Measurements from ENCODE around the gene SCAF8. TPM values are rescaled to one million over a fixed set of nuclear protein-coding genes. Genes with fewer than 3 reads are reported as not detected.

The SCAF8 gene
- total and polyA plus RNA-seq, 2 of the 8 experiments (the other 6 are each of a cell fraction or from before 2014, with no cell fraction given): 20.3 to 46.3 TPM

- Histone ChIP-seq H3K56ac (replicated peaks; ENCODE audit: insufficient read length, low read depth, low read length) (no peak overlapping the region), H3K9me3 (ENCODE audit: insufficient read depth in 2 of 2, low read depth in 1 of 2, low read length in 1 of 2) (no peaks in the 10 kb centered on the region), H2BK20ac (ENCODE audit: low read length) (no peak overlapping the region), H3K27ac (ENCODE audit: low read depth, low read length) (no peak overlapping the region), H3K18ac (ENCODE audit: extremely low read depth, low read length) (no peak overlapping the region), H3K4me2 (ENCODE audit: insufficient read depth in 1 of 2, low read depth in 2 of 2, low read length in 2 of 2) (no peak overlapping the region), H4K20me1 (replicated peaks in 1 of 2; ENCODE audit: control insufficient read depth in 1 of 2, insufficient read depth in 2 of 2, low read length in 2 of 2) (no peaks in the 10 kb centered on the region), H4K91ac (replicated peaks; ENCODE audit: insufficient read length, low read length) (no peak overlapping the region), H2AFZ (ENCODE audit: low read length) (no peak overlapping the region), H4K5ac (ENCODE audit: insufficient read length, low read depth, low read length) (no peak overlapping the region), H2AK5ac (ENCODE audit: low read depth, low read length) (no peak overlapping the region), H2BK5ac (ENCODE audit: low read depth, low read length) (no peak overlapping the region), H2BK12ac (ENCODE audit: low read depth, low read length) (no peak overlapping the region), H3K4me1 (replicated peaks in 1 of 4; ENCODE audit: control insufficient read depth in 3 of 4, insufficient read depth in 4 of 4, low read length in 3 of 4) (no peaks in the 10 kb centered on the region), H3K23me2 (ENCODE audit: low read depth, low read length) (no peaks in the 10 kb centered on the region), H3K27me3 (replicated peaks in 1 of 4; ENCODE audit: control insufficient read depth in 3 of 4, extremely low read depth in 1 of 4, insufficient read depth in 3 of 4, low read length in 3 of 4) (no peaks in the 10 kb centered on the region), H3K4me3 (ENCODE audit: extremely low read depth in 1 of 4, insufficient read depth in 2 of 4, low read depth in 3 of 4, low read length in 4 of 4) (no peak overlapping the region), H3K4ac (replicated peaks; ENCODE audit: insufficient read length, low read depth, low read length) (no peak overlapping the region), H3K79me2 (ENCODE audit: control insufficient read depth in 1 of 2, insufficient read depth in 2 of 2, low read length in 2 of 2) (peaks cover 0 to 20% of the 10 kb centered on the region in 2 experiments; a peak in 2 of 4 replicates), H3K79me1 (ENCODE audit: low read depth, low read length) (no peaks in the 10 kb centered on the region), H2BK15ac (ENCODE audit: low read length) (no peak overlapping the region), H4K8ac (ENCODE audit: extremely low read depth, insufficient read depth, low read length) (no peak overlapping the region), H3K14ac (ENCODE audit: insufficient read length) (no peak overlapping the region), H3K23ac (ENCODE audit: insufficient read length) (no peak overlapping the region), H3K36me3 (ENCODE audit: control insufficient read depth in 2 of 4, insufficient read depth in 4 of 4, low read length in 3 of 4) (peaks cover 3 to 79% (median 32%) of the 10 kb centered on the region in 4 experiments; a peak in 7 of 8 replicates), H3K9ac (replicated peaks in 1 of 4; ENCODE audit: extremely low read depth in 1 of 4, low read depth in 3 of 4, low read length in 3 of 4) (no peak overlapping the region), H2BK120ac (replicated peaks; ENCODE audit: low read depth, low read length) (no peak overlapping the region)
- CTCF ChIA-PET (ENCODE audit: partially characterized antibody): interaction anchor here (1.2 kb wide), 2 partner anchors 38 to 154 kb away, joined by 3 read pairs; no protein-coding TSS in a partner anchor
- DNase-seq (ENCODE audit: low read depth in 1 of 2, low spot score in 2 of 2) (no peak), FAIRE-seq (no peak)
- TF ChIP-seq FOSL1 (IDR thresholded peaks at IDR 0.05; ENCODE audit: insufficient read depth, low read depth, low read length) (no peak), E2F6 (IDR thresholded peaks at IDR 0.05) (no peak), CHD2 (IDR thresholded peaks at IDR 0.05; ENCODE audit: low read length) (no peak), TAF7 (optimal IDR thresholded peaks at IDR 0.05; ENCODE audit: borderline replicate concordance, low read depth, low read length) (no peak), SP4 (IDR thresholded peaks at IDR 0.05; ENCODE audit: low read length) (no peak), HDAC6 (IDR thresholded peaks at IDR 0.05; ENCODE audit: low read depth, low read length) (no peak), RNF2 (IDR thresholded peaks at IDR 0.05; ENCODE audit: borderline replicate concordance, low read depth, low read length, missing control alignments, poor library complexity, severe bottlenecking) (no peak), RFX5 (IDR thresholded peaks at IDR 0.05; ENCODE audit: borderline replicate concordance, low read depth, low read length) (no peak)
- 100% methylated on average over 1 of the region's 1 CpG; no CpG with 5 or more reads in 1 of the 2 experiments for WGBS, 2 experiments (ENCODE audit: extremely low coverage in 1 of 2, insufficient coverage in 1 of 2, insufficient read length in 1 of 2, insufficient replicate concordance in 2 of 2, low coverage in 1 of 2, low lambda C conversion rate in 2 of 2, missing lambda C conversion rate in 1 of 2)
- POLR2A ChIA-PET (ENCODE audit: partially characterized antibody): no interaction called here
Measured at GRCh38 chr6:154829970-154830369, 96.8 kb downstream of the SCAF8 start.
